Bronchial epithelial cell (primary cell): ENCODE data around the gene ZNF503. TPM values are rescaled to one million over a fixed set of nuclear protein-coding genes. Genes with fewer than 3 reads are reported as not detected.
A peak's percentile ranks its signal among the peaks of the same experiment; 100 is the strongest.

Source experiments
- DNase-seq: peaks from one replicate; pipeline ENCODE4 v3.0.0-alpha.2; 2010; ENCODE audit warnings: low read depth
- FAIRE-seq: peaks from 2 replicates; lab custom pipeline; 2011; peaks lifted over from hg19 to GRCh38; lab: Jason Lieb, UNC
- H3K27me3 ChIP-seq: 2 replicates; pipeline ENCODE4 v1.5.1; 2011; ENCODE audit warnings: low read length; ENCODE audit not compliant: control insufficient read depth, insufficient read depth
- H3K36me3 ChIP-seq: 2 replicates; pipeline ENCODE4 v1.5.1; 2011; ENCODE audit warnings: low read length; ENCODE audit not compliant: control insufficient read depth, insufficient read depth
- H3K4me3 ChIP-seq: 2 replicates; pipeline ENCODE4 v1.5.1; 2011; ENCODE audit warnings: mild to moderate bottlenecking, low read depth, low read length, control low read depth
- total RNA-seq: library from RNA; depleted of rRNA; stranded (reverse); fragments of >200 nt; gene quantifications from 2 replicates; pipeline ENCODE4 v1.2.1, GENCODE V29; 2014
- TF ChIP-seq, protein P1 (sequence below): IDR thresholded peaks from 2 replicates; pipeline ENCODE4 v1.5.1; 2011; ENCODE audit warnings: mild to moderate bottlenecking, moderate library complexity, low read length, control low read depth, inconsistent platforms; ENCODE audit not compliant: insufficient read depth, severe bottlenecking

The ZNF503 gene
- total RNA-seq, 1 donor from 2014 or later = 2.1 TPM

GRCh38 chr10:75439811-75440210 lies 38.2 kb upstream of the ZNF503 start:
- no peak overlapping the region for H3K4me3 ChIP-seq
- no peaks in the 10 kb centered on the region for H3K27me3 ChIP-seq
- no peak for FAIRE-seq
- no peaks in the 10 kb centered on the region for H3K36me3 ChIP-seq
- DNase-seq = no peak
- TF ChIP-seq, protein P1, sequence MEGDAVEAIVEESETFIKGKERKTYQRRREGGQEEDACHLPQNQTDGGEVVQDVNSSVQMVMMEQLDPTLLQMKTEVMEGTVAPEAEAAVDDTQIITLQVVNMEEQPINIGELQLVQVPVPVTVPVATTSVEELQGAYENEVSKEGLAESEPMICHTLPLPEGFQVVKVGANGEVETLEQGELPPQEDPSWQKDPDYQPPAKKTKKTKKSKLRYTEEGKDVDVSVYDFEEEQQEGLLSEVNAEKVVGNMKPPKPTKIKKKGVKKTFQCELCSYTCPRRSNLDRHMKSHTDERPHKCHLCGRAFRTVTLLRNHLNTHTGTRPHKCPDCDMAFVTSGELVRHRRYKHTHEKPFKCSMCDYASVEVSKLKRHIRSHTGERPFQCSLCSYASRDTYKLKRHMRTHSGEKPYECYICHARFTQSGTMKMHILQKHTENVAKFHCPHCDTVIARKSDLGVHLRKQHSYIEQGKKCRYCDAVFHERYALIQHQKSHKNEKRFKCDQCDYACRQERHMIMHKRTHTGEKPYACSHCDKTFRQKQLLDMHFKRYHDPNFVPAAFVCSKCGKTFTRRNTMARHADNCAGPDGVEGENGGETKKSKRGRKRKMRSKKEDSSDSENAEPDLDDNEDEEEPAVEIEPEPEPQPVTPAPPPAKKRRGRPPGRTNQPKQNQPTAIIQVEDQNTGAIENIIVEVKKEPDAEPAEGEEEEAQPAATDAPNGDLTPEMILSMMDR = no peak

GRCh38 chr10:75438275-75438674 lies 36.7 kb upstream of the ZNF503 start:
- Histone ChIP-seq H3K27me3 (no peaks in the 10 kb centered on the region), H3K36me3 (no peaks in the 10 kb centered on the region), H3K4me3 (no peak overlapping the region)
- DNase-seq (no peak), FAIRE-seq (no peak)
- TF ChIP-seq, protein P1 = no peak

- DNase-seq (no peak), FAIRE-seq (no peak)
- Histone ChIP-seq H3K27me3 (no peaks in the 10 kb centered on the region), H3K36me3 (no peaks in the 10 kb centered on the region), H3K4me3 (no peak overlapping the region)
- TF ChIP-seq, protein P1 = no peak
Measured at GRCh38 chr10:75437693-75438092, 36.1 kb upstream of the ZNF503 start.

DNA sequence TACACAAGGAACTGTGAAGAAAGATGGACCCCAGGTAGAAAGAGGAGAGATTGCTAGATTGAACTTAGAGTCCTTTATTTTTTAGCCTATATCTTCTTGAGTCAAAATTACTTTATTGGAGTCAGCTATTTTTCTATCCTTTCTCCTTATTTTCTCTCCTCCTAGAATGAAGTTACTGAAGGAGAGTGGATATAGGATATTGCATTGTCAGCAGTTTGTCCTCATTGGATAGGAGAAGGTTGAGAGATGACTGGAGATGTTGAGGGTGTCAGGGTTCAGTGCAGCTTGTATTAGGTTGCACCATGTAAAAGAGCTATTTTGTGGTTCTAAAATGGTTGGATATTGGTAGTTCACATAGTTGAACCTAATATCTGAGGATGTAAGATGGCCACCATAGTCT lies 35.3 kb upstream of the ZNF503 start:
- no peak for FAIRE-seq
- Histone ChIP-seq H3K27me3 (no peaks in the 10 kb centered on the region), H3K4me3 (no peak overlapping the region), H3K36me3 (no peaks in the 10 kb centered on the region)
- DNase-seq = no peak
- TF ChIP-seq, protein P1 = no peak

GRCh38 chr10:75435291-75435690 lies 33.7 kb upstream of the ZNF503 start:
- DNase-seq (no peak), FAIRE-seq (no peak)
- TF ChIP-seq, protein P1 = no peak
- H3K4me3 ChIP-seq = no peak overlapping the region
- no peaks in the 10 kb centered on the region for H3K27me3 ChIP-seq
- no peaks in the 10 kb centered on the region for H3K36me3 ChIP-seq

DNA sequence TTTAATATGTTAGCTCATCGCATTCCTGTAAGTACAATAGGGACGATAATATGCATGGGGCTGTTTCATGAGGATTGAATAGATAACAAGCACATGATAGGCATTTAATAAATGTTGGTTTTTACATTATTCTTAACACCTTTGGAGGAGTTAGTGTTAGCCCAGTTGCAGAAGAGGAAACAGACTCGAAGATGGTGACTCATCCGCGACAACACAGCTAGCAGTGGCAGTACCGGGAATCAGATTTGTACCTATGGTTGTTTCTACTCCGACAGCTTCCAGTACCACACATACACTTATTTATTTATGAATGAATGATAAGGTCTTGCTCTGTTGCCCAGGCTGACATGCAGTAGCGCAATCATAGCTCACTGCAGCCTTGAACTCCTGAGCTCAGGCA lies 32.7 kb upstream of the ZNF503 start:
- H3K27me3 ChIP-seq = no peaks in the 10 kb centered on the region
- TF ChIP-seq, protein P1 = no peak
- no peak overlapping the region for H3K4me3 ChIP-seq
- DNase-seq (peak; percentile 33), FAIRE-seq (no peak)
- H3K36me3 ChIP-seq = no peaks in the 10 kb centered on the region
